HL-60 (cell line): ENCODE measurements around the gene ICA1.

ENCODE experiments used
- CTCF ChIP-seq: IDR thresholded peaks from one replicate; pipeline ENCODE4 v1.5.1; 2011; ENCODE audit warnings: low read length, control low read depth, inconsistent platforms; ENCODE audit not compliant: insufficient read depth
- POLR2AphosphoS5 ChIP-seq: IDR thresholded peaks from 2 replicates; pipeline ENCODE4 v1.6.1; 2012; ENCODE audit warnings: low read depth

DNA sequence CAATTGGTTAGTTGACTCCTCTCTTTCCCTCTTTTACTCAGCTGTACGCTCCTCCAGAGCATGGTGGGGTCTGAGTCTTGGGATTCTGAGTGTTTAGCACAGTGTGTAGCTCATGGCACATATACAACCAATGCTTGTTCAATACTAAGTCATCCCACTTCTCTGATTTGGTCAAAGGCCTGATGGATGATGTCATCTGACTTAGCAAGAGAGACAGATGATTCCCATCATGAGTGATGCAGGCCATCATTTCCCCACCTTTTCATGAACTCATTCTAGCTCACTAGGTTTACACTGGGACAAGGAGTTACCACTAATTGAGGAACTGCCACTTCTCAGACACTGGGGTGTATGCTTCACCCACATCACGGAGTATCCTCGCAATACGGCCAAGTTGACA is 3.8 kb downstream of the ICA1 start:
- TF ChIP-seq CTCF (no peak), POLR2AphosphoS5 (no peak)
